GM12878 (cell line): Measurements from ENCODE around the gene LRRC3. TPM values are rescaled to one million over a fixed set of nuclear protein-coding genes. Genes with fewer than 3 reads are reported as not detected.

Source experiments
- ATAC-seq: fragments of 200-7000 bp; cut with Tn5 transposase; 3 replicates; pipeline ENCODE4 v1.9.1; 2020; ENCODE audit warnings: mild to moderate bottlenecking, moderate library complexity
- BruUV-seq: library from RNA; stranded (reverse); fragments of 400-500 nt; replicated peaks from 2 replicates; lab custom pipeline; 2021; lab: Mats Ljungman, UMichigan
- CTCF ChIA-PET: fragments of 300-600 bp; sonication (Branson Sonifier 250); formaldehyde crosslinking; extraction: SDS; loops from one replicate; lab custom pipeline; 2021; ENCODE audit warnings: inconsistent platforms; lab: Yijun Ruan, JAX
- POLR2A ChIA-PET: fragments of 350-600 bp; formaldehyde crosslinking; extraction: SDS; loops from one replicate; lab custom pipeline; 2021; ENCODE audit warnings: inconsistent platforms; lab: Charles Lee
- RAD21 ChIA-PET: fragments of 300-600 bp; sonication (Branson Sonifier 250); formaldehyde crosslinking; loops from one replicate; lab custom pipeline; 2023; ENCODE audit warnings: antibody characterized with exemption; ENCODE audit not compliant: unreplicated experiment; lab: Charles Lee
- SMC1A ChIA-PET: fragments of 300-600 bp; sonication (Branson Sonifier 250); formaldehyde crosslinking; loops from one replicate; lab custom pipeline; 2023; ENCODE audit not compliant: unreplicated experiment, uncharacterized antibody; lab: Charles Lee
- DNase-seq: peaks from one replicate; pipeline ENCODE4 v3.0.0-alpha.2; 2011; ENCODE audit warnings: low read depth, low spot score
- FAIRE-seq: peaks from 3 replicates; lab custom pipeline; 2011; peaks lifted over from hg19 to GRCh38; lab: Jason Lieb, UNC
- H2AFZ ChIP-seq: 2 replicates; pipeline ENCODE4 v1.6.0; 2011; ENCODE audit warnings: low read depth, low read length, control low read depth; ENCODE audit not compliant: control insufficient read depth
- H3K27ac ChIP-seq: 2 replicates; pipeline ENCODE4 v1.5.1; 2011; ENCODE audit warnings: control low read depth; ENCODE audit not compliant: control insufficient read depth, insufficient read depth
- H3K27me3 ChIP-seq, 2 experiments: replicated peaks in 1 of 2; 2 replicates each; pipeline versions ENCODE4 v1.6.0 to v1.6.1; 2011; ENCODE audit warnings: low read length in 1 of 2; ENCODE audit not compliant: control insufficient read depth in 2 of 2, insufficient read depth in 2 of 2
- H3K36me3 ChIP-seq, 2 experiments: 2 replicates each; pipeline ENCODE4 v1.5.1; 2011; ENCODE audit warnings: low read length in 1 of 2; ENCODE audit not compliant: control insufficient read depth in 2 of 2, insufficient read depth in 2 of 2
- H3K4me1 ChIP-seq: 2 replicates; pipeline ENCODE4 v1.6.1; 2011; ENCODE audit warnings: mild to moderate bottlenecking, low read length, moderate library complexity, mixed read lengths; ENCODE audit not compliant: control insufficient read depth, insufficient read depth
- H3K4me2 ChIP-seq: 2 replicates; pipeline ENCODE4 v1.6.0; 2011; ENCODE audit warnings: control low read depth; ENCODE audit not compliant: control insufficient read depth, insufficient read depth
- H3K4me3 ChIP-seq: fragments of 200-600 bp; sonication (generic); 2 replicates; pipeline ENCODE4 v1.5.1; 2016
- H3K79me2 ChIP-seq: 2 replicates; pipeline ENCODE4 v1.6.0; 2011; ENCODE audit warnings: low read length; ENCODE audit not compliant: control insufficient read depth, insufficient read depth
- H3K9ac ChIP-seq: 2 replicates; pipeline ENCODE4 v1.8.0; 2011; ENCODE audit warnings: low read length, control low read depth, mixed read lengths; ENCODE audit not compliant: control insufficient read depth, insufficient read depth
- H3K9me3 ChIP-seq: replicated peaks from 3 replicates; pipeline ENCODE4 v1.5.1; 2011; ENCODE audit warnings: mild to moderate bottlenecking, low read length; ENCODE audit not compliant: control insufficient read depth, insufficient read depth
- H4K20me1 ChIP-seq: 2 replicates; pipeline ENCODE4 v1.6.0; 2011; ENCODE audit not compliant: control insufficient read depth, insufficient read depth
- CEBPB ChIP-seq, 2 experiments: fragments of 150-350 bp in 1 of 2; IDR thresholded peaks; 2 replicates each; pipeline ENCODE4 v1.6.1; 2012 to 2014; ENCODE audit warnings: low read depth in 2 of 2, low read length in 2 of 2, borderline replicate concordance in 1 of 2, inconsistent platforms in 1 of 2
- POLR2A ChIP-seq: IDR thresholded peaks from 2 replicates; pipeline ENCODE4 v1.6.1; 2011; ENCODE audit warnings: low read depth, mild to moderate bottlenecking, low read length
- SIX5 ChIP-seq: IDR thresholded peaks from 2 replicates; pipeline ENCODE4 v1.6.1; 2011; ENCODE audit warnings: mild to moderate bottlenecking, low read depth, low read length, moderate library complexity; ENCODE audit not compliant: severe bottlenecking
- WGBS: methylation state at CpG from one replicate; pipeline ENCODE4 v1.1.6; 2016; ENCODE audit warnings: low lambda C conversion rate; ENCODE audit not compliant: insufficient replicate concordance, insufficient coverage; ENCODE audit errors: missing lambda C conversion rate; 5-methylcytosine and 5-hydroxymethylcytosine counted together
- in situ Hi-C: fragments of 300-500 bp; cut with MboI; formaldehyde crosslinking; loops from 9 replicates; pipeline ENCODE4 v1.14.3; 2018; ENCODE audit warnings: mixed read lengths
- intact Hi-C: fragments of 100-400 bp; cut with micrococcal nuclease; formaldehyde crosslinking; loops from one replicate; pipeline ENCODE4 v1.14.2; 2022; ENCODE audit not compliant: unreplicated experiment
- polyA plus RNA-seq, 11 experiments: library from polyadenylated mRNA; depleted of rRNA in 4 of 11; unstranded in 6 of 11; stranded (reverse) in 5 of 11; fragments of >200 nt; fragmentation: Nextera tagmentation in 4 of 11; fragmentation: Illumina TruSeq in 1 of 11; extraction: Ambion mirVana in 4 of 11; extraction: Trizol in 1 of 11; gene quantifications; 1 replicate in 1 of 11; 2 replicates in 10 of 11; pipeline versions ENCODE4 v1.2.1 to v1.2.3, GENCODE V29; 2011 to 2016; ENCODE audit warnings: inconsistent platforms in 2 of 11, missing spikeins in 2 of 11, low read depth in 1 of 11
- total RNA-seq, 4 experiments: library from RNA; depleted of rRNA in 3 of 4; stranded (reverse); fragments of >200 nt in 3 of 4; fragmentation: Illumina TruSeq in 1 of 4; extraction: Trizol in 1 of 4; gene quantifications; 2 replicates each; pipeline versions ENCODE4 v1.2.1 to v1.2.3, GENCODE V29; 2013 to 2021
- TF ChIP-seq, protein P1 (sequence below): fragments of 450-650 bp; IDR thresholded peaks from 2 replicates; pipeline ENCODE4 v1.6.1; 2016; ENCODE audit warnings: mild to moderate bottlenecking, moderate library complexity, borderline replicate concordance
- TF ChIP-seq, protein P2 (sequence below): IDR thresholded peaks from 2 replicates; pipeline ENCODE4 v1.6.1; 2012; ENCODE audit warnings: low read depth, low read length, improper control_type of control experiment

LRRC3 gene
- total and polyA plus RNA-seq, 10 of the 15 experiments (the other 5 are each of a cell fraction or from before 2014, with no cell fraction given), result 0.02 to 0.31 (median 0.09) TPM; not detected in 1

DNA sequence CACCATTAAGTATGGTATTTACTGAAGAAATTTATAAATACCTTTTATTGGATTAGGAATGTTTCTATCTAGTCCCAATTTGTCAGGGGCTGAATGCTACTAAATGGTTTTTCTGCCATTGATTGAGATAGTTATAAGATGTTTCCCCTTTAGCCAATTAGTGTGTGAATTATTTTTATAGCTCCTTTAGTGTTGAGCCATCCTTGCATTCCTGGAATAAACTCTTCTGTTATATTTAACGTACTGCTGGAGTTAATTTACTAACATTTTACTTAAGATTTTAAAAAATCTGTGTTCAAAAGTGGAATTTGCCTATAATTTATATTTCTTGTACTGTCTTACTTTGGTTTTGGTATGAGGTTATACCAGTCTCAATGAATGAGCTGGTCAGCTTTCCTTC lies 25.4 kb upstream of the LRRC3 start:
- RAD21 ChIA-PET, result no interaction called here
- Histone ChIP-seq H2AFZ (no peak overlapping the region), H3K4me1 (no peaks in the 10 kb centered on the region), H3K4me2 (no peak overlapping the region)
- ATAC-seq, result no peak
- CTCF ChIA-PET, result interaction anchor here (1.1 kb wide), 1 partner anchor 363 kb away, joined by 3 read pairs; no protein-coding TSS in a partner anchor
- in situ Hi-C loops, result loop anchor here (5.0 kb wide), 1 partner anchor 78 kb away; the partner anchor contains the start of gene TRPM2
- POLR2A ChIA-PET, result no interaction called here
- FAIRE-seq, result no peak
- TF ChIP-seq SIX5, result no peak
- TF ChIP-seq, all 136 proteins: peak for 0
- no peak overlapping the region for H3K9ac ChIP-seq
- no TSS peak for BruUV-seq
- no peak for DNase-seq
- H3K4me3 ChIP-seq, result no peak overlapping the region
- intact Hi-C loops, result no loop called here
- H3K27me3 ChIP-seq, result no peaks in the 10 kb centered on the region
- H3K27ac ChIP-seq, result no peak overlapping the region
- H4K20me1 ChIP-seq, result no peaks in the 10 kb centered on the region
- SMC1A ChIA-PET, result no interaction called here
- 0% methylated on average over 1 of the region's 1 CpG for WGBS
- H3K79me2 ChIP-seq, result no peaks in the 10 kb centered on the region
- no peaks in the 10 kb centered on the region for H3K36me3 ChIP-seq
- H3K9me3 ChIP-seq, result peaks cover 5% of the 10 kb centered on the region; the same call in 1 of the 3 replicates

DNA sequence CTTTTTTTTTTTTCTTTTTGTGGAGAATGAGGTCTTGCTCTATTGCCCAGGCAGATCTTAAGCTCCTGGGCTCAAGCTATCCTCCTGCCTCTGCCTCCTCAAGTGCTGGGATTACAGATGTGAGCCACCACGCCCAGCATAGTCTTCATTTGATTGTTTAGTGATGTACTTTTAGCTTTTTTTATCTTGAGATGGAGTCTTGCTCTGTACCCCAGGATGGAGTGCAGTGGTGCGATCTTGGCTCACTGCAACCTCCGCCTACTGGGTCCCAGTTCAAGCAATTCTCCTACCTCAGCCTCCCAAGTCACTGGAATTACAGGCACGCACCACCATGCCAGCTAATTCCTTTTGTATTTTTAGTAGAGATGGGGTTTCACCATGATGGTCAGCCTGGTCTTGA lies 24.0 kb upstream of the LRRC3 start:
- Histone ChIP-seq H3K79me2 (no peaks in the 10 kb centered on the region), H3K36me3 (no peaks in the 10 kb centered on the region), H2AFZ (no peak overlapping the region), H3K27ac (no peak overlapping the region), H3K27me3 (no peaks in the 10 kb centered on the region), H3K4me3 (no peak overlapping the region), H3K4me1 (no peaks in the 10 kb centered on the region), H3K9me3 (peaks cover 5% of the 10 kb centered on the region; the same call in 1 of the 3 replicates), H3K4me2 (no peak overlapping the region), H3K9ac (no peak overlapping the region), H4K20me1 (no peaks in the 10 kb centered on the region)
- CTCF ChIA-PET, result interaction anchor here (0.8 to 1.2 kb wide), 2 partner anchors 12 to 79 kb away, joined by 3 to 4 read pairs; no protein-coding TSS in a partner anchor
- ATAC-seq (no peak), DNase-seq (no peak), FAIRE-seq (no peak)
- SMC1A ChIA-PET, result no interaction called here
- WGBS, result 60% methylated on average over 4 of the region's 4 CpGs
- POLR2A ChIA-PET, result no interaction called here
- intact Hi-C loops, result no loop called here
- in situ Hi-C loops, result no loop called here
- TF ChIP-seq CEBPB (IDR thresholded peaks at IDR 0.05; ENCODE audit: borderline replicate concordance in 1 of 2, low read depth in 2 of 2, low read length in 2 of 2) (no peak), POLR2A (no peak)
- TF ChIP-seq, protein P1, sequence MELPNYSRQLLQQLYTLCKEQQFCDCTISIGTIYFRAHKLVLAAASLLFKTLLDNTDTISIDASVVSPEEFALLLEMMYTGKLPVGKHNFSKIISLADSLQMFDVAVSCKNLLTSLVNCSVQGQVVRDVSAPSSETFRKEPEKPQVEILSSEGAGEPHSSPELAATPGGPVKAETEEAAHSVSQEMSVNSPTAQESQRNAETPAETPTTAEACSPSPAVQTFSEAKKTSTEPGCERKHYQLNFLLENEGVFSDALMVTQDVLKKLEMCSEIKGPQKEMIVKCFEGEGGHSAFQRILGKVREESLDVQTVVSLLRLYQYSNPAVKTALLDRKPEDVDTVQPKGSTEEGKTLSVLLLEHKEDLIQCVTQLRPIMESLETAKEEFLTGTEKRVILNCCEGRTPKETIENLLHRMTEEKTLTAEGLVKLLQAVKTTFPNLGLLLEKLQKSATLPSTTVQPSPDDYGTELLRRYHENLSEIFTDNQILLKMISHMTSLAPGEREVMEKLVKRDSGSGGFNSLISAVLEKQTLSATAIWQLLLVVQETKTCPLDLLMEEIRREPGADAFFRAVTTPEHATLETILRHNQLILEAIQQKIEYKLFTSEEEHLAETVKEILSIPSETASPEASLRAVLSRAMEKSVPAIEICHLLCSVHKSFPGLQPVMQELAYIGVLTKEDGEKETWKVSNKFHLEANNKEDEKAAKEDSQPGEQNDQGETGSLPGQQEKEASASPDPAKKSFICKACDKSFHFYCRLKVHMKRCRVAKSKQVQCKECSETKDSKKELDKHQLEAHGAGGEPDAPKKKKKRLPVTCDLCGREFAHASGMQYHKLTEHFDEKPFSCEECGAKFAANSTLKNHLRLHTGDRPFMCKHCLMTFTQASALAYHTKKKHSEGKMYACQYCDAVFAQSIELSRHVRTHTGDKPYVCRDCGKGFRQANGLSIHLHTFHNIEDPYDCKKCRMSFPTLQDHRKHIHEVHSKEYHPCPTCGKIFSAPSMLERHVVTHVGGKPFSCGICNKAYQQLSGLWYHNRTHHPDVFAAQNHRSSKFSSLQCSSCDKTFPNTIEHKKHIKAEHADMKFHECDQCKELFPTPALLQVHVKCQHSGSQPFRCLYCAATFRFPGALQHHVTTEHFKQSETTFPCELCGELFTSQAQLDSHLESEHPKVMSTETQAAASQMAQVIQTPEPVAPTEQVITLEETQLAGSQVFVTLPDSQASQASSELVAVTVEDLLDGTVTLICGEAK, result no peak
- TF ChIP-seq, protein P2, sequence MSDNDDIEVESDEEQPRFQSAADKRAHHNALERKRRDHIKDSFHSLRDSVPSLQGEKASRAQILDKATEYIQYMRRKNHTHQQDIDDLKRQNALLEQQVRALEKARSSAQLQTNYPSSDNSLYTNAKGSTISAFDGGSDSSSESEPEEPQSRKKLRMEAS, result no peak
- RAD21 ChIA-PET, result no interaction called here
- no TSS peak for BruUV-seq
